Bone marrow (tissue), 2 donors: Measurements from ENCODE around the gene KIF7.

ENCODE experiments used
- DNase-seq, 2 donors: peaks; one replicate each; lab custom pipeline; 2025; lab: John Stamatoyannopoulos, UW

KIF7 gene

DNA sequence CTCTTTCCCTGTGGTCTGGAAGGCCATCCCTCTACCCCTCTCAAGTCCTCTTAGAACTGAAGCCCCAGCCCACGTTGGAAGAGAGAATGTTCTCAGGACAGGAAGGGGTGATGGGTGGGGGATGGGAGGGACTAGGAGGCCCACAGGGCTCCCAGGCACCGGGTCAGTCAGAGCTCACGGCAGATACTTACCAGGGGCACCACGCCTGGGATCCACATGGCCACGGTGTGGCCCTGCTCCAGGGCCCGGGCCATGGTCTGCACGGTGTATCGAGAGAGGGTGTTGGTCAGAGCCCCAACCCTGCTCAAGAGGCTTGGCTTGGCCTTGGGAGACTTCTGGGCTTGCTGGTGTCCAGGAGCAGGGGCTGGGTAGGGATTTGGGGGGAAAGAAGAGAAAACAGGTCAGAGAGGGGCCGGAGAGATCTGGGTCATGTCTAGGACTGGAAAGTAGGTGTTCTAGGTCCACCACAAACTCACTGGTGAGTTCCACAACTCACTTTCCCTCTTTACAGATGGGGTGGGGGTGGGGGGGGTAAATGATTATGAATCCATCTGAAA lies 14.1 kb upstream of the KIF7 start:
- DNase-seq: no peak

DNA sequence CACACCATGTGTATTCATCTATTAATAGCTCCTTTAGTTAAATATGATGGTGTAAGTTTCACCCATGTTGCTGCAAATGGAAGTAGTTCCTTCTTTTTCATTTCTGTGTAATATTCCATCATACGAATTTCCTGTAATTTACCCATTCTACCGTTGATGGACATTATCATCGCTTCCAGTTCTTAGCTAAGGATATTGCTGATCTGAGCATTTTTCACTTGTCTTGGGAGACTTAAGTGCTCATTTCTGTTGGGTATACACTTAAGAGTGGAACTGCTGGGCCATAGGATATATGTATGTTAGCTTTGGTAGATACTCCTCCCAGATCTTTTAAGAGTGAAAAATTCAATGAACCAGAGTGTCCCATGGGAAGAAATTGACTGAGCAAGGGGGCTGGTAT lies 12.9 kb upstream of the KIF7 start:
- DNase-seq: no peak

DNA sequence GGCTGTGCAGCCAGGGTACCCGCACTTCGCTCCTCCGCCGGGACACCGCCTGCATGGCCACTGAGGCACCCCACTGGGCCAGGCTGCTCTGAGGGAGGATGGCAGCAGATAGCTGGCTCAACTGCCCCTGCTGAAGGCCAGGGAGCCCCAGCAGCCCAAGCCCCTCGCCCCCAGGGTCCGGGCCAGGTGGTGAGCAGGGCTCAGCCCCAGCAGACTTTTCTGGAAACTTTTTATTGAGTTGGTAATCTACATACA lies 12.4 kb upstream of the KIF7 start:
- DNase-seq: no peak

DNA sequence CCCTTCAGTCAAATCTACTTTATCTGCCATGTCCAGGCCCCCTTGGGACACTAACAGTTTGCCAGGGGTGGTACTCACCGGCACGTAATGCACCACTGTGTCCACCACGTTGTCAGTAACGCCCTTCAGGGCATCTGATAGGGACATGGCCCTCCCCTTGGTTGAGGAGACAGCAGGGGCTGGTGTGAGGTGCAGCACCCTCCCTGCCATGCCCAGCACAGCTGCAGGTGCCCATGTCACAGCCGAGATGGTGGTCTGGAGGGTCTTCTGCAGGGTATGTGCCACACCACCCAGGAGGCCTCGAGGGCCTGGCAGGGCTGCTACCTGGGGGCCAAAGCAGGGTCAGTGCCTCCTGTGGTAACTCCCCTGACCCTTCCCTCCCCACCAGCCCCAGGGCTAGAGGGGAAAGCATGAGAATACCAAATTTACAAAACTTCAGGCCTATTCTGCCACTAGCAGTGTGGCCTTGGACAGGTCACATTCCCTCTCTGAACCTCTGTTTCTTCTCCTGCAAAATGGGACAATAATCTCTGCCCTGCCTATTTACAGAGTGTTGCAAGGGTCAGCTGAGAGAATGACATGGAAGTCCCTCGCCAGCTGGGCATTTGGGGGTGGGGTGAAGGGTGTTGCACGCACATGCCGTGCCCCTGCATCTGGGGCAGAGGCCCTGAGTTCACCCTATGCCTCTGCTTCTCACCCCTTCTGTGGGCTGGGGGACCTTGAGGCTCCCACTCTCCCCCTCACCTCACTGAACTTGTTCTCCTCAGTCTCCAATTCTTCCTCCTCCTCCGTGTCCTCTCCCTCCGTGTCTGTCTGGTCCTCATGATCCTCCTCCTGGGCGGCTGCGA lies 11.8 kb upstream of the KIF7 start:
- no peak for DNase-seq

DNA sequence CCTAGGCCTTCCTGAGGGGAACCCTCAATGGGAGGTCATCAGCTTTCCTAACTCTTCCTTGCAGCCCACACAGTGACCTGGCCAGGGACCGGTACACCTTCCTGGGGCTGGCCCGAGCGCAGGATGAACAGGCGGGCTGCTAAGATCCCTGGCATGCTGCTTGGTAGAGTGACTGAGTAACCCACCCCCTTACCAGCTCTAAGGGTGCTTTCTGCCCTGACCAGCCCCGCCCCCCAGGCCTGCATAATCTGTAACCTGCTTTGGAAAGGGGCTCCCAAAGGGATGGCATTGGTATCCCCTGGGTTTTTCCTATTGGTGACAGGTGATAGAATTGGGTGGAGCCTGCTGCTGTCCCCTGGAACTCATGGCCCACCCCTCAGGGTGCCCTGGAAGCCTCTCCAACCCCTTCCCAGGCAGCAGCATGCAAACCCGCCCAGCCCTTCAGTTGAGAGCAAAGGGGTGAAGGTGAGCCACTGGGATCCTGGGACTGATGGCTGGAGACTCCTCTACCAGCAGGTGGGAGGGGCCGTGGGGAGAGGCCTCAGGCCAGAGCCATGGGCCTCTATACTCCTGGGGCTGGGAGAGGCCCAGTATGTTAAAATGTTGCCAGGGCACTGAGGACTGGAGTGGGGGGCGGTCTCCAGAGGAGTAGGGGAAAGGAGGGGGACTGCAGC lies 11.1 kb upstream of the KIF7 start:
- no peak for DNase-seq

DNA sequence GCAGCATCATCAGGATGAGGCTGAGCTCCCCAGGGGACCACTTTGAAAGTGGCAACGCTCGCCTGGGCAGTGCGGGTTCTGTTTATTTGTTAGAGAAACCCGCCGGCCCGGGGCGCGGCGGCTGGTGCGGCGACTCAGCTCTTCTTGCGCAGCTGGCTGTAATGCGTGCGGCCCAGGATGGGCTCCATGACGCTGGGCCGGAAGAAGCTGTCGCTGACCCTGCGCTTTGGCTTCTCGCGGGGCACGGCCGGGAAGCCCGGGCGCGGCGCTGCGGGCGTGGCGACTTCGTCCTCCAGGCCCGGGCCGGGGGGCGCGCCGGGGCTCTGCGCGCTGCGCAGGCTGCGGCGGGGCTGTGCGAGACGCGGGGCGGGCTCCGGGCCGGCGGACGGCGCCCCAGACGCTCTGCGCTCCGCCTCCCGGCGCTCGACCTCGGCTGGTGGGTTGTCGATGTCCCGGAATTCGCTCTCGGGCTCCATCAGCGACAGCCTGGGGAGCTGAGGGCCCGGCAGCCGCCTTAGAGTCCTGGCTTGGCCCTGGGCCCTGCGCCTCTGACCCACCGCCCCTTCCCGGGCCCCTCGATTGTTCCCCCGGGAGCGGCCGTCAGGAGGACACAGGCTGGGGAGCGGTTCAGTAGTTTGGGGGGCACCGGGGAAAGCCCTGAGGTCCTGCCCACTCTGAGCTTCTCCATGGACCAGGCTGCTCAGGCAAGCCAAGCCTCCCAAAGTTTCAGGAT lies 10.3 kb upstream of the KIF7 start:
- DNase-seq: peak in 1 of 2 donors; percentile 21

- DNase-seq: no peak
These were observed 9.4 kb upstream of the KIF7 start for GRCh38 chr15:89664441-89665350.

DNA sequence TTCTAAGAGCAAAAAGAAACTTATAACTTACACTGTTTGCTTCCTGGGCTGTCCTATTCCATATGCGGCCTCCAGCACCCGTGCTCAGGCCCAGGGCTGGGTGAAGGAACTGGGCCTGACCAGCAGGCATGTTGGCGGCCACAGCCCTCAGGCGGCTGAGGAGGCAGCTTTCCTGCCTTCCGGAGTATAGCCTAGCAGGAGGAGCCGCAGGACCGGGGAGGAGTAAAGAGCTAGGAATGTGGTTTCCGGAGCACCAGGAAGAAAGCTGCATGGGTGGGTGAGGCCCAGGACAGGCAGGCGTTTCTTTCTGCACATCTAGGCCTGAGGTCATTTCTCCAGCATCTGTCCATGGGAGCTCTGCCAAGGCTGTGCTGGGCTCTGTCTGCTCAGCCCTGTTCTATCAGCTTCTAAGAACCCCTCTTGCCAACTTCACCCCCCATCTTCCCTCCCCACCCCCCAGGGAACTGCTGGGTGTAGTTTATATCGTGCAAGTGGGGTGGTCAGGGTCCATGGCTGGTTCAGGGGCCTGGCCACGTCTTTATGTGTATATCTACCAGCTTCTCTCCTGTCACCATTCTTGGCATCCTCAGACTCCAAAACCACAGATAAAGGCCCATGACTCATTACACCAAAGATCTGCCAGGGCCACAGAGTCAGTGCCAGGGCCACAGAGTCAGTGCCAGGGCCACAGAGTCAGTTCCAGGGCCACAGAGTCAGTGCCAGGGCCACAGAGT lies 7.8 kb upstream of the KIF7 start:
- DNase-seq: no peak

- no peak for DNase-seq
These were observed 5.3 kb upstream of the KIF7 start for GRCh38 chr15:89660556-89660955.

DNA sequence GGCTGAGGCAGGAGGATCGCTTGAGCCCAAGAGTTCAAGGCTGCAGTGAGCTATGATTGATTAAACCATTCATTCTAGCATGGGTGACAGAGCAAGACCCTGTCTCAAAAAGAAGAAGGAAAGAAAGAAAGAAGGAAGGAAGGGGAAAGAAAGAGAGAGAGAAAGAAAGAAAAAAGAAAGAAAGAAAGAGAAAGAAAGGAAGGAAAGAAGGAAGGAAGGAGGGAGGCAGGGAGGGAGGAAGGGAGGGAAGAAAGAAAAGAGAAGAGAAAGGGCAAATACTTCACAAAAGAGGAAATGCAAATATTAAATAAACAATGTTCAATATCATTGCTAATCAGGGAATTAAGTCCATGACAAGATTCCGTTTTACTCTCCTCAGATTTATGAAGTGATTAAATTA lies 4.0 kb upstream of the KIF7 start:
- DNase-seq: no peak

GRCh38 chr15:89657686-89658200 lies 2.5 kb upstream of the KIF7 start:
- DNase-seq: no peak

DNA sequence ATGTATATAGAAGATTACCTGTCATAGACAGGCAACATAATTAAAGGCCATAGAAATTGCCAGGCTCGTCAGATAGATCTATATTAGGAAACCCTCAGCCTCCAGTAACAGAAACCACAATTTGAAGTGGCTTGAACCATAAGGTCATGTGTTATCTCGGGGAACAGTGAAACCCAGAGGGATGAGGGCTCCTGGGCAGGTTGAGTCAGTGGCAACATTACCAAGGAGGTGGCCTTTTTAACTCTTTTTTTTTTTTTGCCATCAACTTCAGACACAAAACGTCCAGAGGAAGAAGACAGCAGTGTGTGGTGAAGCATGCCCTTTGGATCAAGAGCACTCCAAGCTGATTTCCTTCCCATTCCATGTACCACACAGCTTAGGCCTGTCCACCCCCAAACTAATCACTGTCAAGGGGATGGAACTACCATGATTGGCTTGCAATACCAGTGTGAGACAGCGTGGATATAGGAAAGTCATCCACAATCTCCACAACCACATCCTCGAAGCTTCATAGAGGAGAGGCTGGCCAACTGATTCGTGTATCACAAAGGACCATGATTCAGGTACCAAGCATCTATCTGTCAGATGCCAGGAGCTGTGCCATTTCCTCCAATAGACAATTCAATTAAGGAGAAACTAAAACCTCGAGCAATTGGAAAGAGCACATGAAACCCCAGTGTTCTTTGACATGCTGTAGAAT lies 999 bp upstream of the KIF7 start:
- DNase-seq: no peak

DNA sequence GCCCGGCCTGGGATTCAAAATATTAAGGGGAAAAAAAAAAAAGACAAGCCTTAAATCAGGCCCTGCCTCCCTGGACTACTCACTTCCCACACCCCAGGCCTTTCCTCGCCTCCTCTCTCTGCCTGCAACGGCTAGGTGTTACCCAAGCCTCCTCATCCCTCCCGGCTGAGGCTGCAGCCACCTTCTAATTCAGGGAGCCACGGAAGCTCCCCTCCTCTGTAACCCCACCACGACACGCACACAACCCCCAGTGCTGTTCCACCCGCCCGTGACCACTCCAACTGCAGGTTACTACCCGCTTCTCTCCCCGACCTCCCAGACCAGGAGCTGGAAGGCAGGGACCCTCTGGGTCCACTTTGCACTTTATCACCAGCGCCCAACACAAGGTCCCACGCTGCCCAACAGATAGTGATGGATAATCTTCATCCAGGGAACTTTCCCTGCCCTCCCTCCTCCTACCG lies 936 bp downstream of the KIF7 start:
- no peak for DNase-seq

GRCh38 chr15:89653578-89653977 lies 1.7 kb downstream of the KIF7 start:
- DNase-seq: no peak

DNA sequence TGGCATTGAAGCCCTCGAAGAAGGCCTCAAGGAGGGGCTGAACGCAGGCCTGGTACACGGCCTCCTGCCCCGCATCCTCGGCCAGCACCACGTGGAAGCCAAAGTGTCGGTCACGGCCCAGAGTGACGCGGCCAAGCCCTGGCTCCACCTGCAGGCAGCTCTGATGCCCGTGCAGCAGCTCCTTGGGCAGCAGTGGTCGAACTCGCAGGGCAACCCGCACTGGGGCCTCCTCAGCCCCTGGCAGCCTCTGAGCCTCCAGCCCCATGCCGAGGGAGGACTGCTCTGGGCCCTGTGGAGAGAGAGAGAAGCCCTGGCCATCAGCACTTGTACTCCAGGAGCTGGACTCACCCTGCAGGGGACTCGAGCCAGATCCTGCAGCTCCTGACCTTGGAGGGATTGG lies 2.6 kb downstream of the KIF7 start:
- DNase-seq: no peak

- DNase-seq: no peak
These were observed 3.1 kb downstream of the KIF7 start for GRCh38 chr15:89652131-89652530.

DNA sequence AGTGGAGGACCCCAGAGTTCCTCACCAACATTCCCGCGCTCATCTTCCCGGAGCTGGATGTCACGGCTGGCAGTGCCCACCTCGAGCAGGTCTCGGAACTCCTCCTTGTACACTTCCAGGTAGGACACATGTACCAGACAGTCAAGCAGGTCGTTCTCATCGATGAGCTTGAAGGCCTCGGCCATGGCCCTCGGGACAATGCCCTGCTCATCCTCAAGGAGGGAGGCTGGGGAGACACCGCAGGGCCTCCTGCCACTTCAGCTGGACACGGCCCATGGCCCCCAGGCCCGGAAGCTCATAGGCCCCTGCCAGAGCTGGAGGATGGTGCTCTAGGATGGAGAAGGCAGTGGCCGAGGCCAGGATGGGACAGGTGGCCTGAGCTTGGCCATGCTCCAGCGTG lies 5.6 kb downstream of the KIF7 start:
- DNase-seq: no peak

DNA sequence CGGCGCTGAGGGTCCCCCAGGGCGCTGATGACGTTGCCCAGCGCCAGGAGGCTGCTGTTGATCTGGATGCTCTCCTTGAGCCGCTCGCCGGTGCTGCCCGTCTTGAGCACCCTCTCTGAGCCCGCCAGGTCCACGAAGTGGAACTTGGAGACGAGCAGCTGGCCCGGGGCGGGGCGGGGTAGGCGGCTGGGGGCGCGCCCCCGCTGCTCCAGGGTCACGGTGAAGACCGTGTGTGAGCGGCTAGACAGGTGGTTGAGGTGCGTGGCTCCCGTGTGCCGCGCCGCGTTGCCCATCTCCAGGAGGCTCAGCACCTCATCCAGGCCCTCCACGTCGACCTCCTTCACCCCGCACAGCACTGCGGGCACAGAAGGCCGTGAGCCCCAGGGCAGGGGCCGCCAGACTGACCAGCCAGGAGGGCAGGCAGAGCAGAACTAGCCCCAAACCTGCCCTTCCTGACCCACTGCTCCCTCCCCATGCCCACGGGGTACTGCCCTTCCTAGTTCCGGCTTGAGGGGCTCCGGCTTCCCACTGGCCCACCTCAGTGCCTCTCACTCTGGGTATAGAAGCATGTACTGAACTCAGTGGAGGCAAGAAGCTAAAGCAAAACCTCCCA lies 6.1 kb downstream of the KIF7 start:
- DNase-seq: no peak

GRCh38 chr15:89648106-89649012 lies 6.9 kb downstream of the KIF7 start:
- no peak for DNase-seq
